GM19324 (cell line): Measurements from ENCODE around the gene SLC44A3.
A peak's percentile ranks its signal among the peaks of the same experiment; 100 is the strongest.

Experiments used
- ATAC-seq: cut with Tn5 transposase; IDR thresholded peaks from one replicate; pipeline ENCODE4 v1.9.1; 2021; ENCODE audit warnings: mild to moderate bottlenecking, moderate library complexity; ENCODE audit not compliant: unreplicated experiment, low FRiP score

Gene SLC44A3

DNA sequence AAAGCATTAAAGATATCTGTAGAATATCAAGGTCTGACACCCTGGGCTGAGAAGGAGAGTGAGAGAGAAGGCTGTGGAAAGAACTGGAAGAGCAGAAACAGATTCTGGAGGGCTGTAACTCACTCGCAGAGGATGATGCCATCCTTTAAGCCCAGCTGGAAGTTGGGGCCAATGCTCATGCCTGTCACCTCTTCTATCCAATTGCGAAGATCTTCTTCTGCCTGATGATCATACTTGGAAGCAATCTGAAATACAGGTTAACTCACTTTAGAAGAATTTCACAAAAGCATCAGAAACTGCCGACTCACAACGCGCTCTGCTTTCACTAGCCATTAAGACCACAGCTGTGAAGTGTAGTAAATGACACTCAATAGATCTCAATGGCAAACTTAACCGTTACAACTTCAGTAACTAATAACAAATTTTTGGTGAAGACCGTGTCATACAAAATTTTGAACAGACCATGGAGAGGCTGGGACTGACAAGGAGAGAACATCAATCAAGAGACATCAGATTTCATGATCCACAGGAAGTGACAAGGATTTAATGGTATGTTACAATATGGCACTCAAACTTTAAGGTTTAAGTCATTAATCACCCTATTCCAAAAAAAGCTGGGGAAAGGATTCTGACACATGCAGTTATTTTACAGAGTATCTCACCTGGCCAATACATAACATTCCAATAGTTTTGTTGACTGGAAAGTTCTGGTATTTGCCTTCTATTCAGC is 83.3 kb downstream of the SLC44A3 start:
- ATAC-seq = no peak

DNA sequence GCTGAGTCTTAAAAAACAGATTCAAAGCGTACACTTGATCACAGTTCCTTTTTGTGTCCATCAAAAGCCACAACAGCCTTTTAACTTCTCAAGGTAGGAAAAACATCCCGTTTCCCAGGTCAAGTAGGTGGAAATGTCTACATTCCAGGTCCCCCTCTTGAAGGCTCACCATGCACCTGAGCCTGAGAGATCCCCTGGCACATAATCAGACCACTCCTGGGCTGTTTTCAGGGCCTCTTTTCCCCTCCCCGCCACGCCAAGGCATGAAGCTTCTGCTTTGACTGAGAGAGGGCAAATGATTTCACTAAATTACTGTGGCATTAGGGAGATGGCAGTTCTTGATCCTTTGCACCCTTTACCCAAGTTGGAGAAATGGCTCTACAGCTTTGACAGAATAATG is 85.0 kb downstream of the SLC44A3 start:
- ATAC-seq = no peak

DNA sequence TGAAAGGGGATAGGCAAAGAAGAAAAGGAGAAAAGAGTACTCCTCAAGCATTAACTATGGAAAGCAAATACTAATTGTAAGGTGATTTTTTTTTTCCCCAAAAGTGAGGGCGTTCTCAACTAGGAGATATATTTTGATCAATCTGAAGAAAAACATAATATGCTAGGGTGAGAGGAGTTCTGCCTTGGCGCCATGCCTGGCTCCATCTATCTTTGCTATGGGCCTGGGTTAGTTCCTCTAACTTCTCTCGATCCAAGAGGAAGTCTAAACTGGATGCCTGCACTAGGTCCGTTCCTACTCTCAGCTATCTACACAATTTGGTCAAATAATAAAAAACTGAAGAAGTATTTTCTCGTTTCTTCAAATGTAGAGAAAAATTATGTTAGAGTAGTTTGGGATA is 86.2 kb downstream of the SLC44A3 start:
- ATAC-seq = no peak

DNA sequence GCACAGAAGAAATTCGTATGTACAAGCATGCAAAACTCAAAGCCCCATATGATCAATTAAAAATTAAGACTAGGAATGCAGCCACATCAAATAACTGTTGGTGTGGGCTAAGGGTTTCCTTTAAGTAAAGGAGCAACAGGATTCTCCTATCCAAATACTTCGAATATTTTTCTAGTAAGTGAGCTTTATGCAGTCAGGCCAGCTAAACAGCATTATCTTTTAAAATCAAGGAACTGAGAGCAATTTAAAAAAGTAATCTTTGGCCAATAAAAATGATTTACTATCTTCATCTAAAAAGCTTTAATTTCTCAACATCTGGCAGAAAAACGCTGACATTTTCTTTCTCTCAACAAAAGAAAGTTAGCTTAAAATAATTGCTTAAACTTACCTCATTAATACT is 87.0 kb downstream of the SLC44A3 start:
- no peak for ATAC-seq

DNA sequence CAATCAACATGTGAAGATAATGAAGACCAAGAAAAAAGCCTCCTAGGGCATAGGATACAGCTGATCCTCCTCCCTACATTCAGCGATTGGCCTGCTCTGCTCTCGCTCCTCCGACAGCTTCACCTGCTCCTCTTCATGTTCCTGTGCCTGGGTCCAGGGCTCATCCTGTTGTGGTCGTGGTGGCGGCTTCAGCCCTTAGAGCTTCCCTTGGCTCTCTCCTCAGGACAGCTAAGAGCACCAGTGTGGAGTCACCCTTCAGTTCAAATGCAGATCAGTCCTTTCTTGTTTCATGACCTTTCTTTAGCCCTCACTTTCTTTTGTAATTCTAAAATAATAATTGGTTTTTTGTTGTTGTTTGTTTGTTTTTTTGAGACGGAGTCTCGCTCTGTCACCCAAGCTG is 88.0 kb downstream of the SLC44A3 start:
- no peak for ATAC-seq

DNA sequence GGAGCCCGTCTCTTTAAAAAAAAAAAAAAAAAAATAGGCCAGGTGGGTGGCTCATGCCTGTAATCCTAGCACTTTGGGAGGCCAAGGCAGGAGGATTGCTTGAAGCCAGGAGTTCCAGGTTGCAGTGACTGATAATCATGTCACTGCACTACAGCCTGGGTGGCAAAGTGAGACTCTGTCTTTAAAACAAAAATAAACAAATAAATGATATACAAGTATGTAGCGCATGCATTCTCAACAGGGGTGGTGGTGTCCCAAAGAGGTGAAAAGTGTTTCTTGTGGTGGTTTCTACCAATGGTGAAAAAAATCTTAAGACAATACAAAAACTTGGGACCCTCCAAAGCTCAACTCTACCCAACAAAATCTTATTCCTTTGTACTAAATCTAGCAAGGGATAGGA is 88.8 kb downstream of the SLC44A3 start:
- ATAC-seq = no peak

DNA sequence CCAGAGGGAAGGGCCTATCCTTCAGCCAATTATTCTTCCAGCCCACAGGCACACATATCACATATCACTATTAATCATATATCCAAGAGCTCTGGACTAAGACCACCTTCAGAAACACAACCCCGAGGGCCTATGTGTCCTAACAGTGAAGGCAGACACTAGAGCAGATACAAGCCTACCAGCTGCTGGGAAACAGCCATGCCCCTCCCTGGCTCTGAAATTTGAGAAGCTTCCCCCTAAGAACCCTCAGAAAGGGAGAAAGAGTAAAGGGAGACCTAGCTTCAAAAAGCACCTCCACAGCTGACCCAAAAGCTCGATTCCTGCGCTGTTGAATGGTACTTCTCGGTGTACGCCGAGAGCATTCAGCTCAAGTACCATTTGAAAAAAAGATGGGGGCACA is 89.3 kb downstream of the SLC44A3 start:
- no peak for ATAC-seq

DNA sequence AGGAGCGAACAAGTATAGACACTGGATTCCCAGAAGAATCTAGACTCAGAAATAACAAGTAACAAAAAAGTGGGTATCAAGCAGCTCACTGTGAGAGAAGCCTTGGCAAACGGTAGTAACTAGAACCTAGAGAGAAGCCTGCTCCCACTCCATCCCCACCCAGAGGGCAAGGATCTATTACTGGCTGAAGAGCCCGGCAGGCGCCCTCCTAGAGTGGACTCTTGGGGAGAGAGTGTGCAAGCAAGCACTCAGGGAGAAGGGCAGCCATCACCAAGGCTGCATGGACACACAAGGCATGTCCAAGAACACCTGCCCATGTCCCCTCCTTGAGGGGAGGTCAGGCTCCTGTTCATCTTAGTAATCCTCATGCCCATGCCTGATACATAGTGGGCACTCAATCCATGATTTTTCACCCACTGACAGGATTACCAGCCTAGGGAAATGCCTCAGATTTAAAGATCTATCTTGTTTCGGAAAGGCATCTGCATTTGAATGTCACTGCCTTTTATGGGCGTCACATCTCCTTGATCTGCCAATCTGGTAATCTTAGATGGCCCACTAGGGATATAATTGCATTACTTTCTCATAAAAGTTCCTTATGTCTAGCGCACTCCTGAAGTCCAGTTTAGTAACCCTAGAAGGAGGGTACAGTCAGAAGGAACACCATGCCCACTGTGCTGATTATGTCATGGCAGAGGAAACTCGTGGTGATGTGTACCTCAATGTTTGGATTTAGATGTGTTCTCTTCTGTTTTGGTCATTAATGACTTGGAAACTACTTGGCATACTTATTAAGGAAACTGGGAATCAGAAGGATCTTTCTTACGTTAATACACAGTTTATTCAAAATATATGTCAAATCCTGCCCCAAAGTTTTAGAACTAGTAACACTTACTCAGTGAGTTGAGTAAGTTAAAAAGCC is 92.4 kb downstream of the SLC44A3 start:
- ATAC-seq = no peak

DNA sequence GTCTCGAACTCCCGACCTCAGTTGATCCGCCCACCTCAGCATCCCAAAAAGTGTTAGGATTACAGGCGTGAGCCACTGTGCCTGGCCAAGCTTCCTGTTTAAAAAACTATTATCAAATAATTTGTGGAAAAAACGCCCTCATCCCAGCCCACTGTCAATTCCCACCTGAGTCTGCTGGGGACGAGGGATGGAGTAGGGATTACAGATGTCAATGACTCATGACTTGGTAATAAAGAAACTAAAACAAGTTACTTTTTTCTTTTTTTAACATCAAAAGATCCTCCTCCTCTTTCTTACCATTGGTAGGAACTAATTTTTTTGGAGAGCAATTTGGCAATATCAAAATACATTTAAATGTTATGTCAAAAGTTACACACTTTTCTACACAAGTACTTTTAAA is 97.1 kb downstream of the SLC44A3 start:
- no peak for ATAC-seq

DNA sequence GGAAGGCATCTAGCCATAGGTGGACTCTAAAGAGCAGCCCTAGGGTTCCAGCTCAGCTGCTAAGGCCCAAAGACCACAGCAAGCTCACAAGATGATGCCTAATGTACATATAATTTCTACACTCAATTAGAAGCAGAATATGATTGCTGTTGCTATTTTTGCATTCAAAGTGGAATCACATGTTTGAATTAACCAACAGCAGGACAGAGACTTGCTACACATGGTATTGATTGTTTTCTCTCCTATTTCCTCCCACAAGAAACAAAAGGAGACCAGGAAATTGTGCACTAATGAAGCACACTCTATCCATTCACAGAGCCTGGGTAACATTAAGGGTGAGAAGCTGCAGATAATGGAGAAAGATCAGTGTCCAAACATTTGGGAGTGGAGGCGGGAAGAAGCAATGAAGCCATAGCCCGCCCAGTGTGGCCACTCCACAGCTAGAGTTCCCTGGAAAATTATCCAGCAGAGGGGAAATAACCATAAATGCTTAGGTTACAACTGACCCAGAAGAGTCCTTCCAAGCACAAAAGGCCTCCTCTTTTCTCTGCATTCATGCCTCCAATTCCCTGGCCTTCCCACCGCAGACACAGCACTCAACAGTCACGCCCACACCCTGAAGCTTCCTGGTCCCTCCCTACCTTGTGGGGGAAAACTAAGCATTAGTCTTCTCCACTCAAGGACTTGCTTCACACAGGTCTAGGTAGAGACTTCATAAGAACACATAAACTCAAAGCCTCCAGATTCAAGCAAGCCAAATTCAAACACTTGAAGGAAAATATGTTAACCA is 99.3 kb downstream of the SLC44A3 start:
- no peak for ATAC-seq

DNA sequence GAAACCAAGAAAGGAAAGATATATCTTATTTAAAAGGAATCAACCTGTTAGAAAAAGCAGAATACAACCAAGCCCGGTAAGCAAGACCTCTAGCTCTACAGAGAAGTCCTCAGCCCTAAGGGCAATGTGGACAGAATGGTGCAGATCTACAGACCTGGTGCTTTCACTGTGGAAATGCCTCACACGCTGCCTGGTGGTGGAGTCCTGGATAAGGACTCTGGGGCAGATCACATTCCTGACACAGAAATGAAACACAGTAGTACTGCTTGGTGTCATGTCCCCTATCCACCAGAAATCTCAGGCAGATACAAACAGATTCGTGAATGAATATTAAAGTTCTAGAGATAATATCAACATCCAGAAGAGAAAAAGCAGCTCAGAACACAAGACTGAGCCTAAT is 99.9 kb downstream of the SLC44A3 start:
- no peak for ATAC-seq

DNA sequence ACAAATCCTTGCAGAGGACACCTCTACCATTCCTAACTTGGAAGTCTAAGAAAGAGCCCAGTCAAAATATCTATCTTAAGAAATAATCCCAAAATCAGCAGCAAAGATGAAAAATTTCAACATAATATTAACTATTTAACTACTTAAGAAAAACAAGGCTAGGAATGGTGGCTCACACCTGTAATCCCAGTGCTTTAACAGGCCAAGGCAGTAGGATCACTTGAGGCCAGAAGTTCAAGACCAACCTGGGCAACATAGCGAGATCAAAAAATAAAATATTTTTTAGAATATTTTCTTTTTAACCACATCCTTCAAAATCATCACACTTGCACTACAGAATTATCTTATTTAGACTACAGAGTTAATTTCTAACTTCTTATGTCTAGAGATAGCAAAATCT is 101.8 kb downstream of the SLC44A3 start:
- ATAC-seq = no peak

DNA sequence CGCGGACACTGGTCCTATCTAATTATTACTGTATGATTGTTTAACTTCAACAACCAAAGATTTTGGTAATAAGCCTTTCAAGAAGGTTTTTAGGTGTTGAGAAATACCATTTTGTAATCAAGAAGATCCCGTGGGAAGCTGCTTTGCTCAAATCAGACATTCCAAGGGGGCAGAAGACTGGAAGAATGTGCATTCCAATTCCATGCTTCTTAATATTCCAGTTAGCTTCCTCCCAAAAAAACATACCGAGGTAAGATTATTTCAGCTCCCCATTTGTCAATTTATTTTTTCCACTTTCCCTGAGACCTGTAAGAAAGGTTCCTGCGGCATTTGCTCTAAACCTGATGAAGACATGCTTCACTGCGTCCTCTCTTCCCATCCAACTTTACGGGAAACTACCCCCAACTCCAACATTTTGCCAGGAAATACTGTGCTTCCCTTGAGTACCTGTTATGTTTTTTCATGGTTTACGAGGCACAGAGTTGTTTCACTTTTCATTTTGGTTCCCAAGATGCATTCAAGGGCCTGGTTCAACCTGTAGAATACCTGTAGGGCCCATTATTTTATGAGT is 102.7 kb downstream of the SLC44A3 start:
- no peak for ATAC-seq

DNA sequence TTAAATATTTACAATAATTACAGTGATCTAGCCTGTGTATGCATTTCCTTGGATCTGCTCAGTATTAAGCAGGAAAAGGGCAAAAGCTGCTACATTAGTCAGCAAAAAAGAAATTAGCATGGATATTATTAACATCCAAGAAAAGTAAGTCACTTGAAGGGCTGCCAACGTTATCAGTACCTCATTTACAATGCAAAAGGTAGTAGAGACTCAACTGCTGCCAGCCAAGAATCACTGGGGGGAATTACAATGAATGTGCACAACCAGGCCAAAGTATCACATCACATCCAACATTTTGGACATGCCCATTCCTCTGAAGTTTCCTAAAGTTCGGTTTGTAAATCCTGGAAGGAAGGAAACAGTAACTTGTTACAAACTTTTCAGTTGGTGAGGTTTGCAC is 104.8 kb downstream of the SLC44A3 start:
- no peak for ATAC-seq

DNA sequence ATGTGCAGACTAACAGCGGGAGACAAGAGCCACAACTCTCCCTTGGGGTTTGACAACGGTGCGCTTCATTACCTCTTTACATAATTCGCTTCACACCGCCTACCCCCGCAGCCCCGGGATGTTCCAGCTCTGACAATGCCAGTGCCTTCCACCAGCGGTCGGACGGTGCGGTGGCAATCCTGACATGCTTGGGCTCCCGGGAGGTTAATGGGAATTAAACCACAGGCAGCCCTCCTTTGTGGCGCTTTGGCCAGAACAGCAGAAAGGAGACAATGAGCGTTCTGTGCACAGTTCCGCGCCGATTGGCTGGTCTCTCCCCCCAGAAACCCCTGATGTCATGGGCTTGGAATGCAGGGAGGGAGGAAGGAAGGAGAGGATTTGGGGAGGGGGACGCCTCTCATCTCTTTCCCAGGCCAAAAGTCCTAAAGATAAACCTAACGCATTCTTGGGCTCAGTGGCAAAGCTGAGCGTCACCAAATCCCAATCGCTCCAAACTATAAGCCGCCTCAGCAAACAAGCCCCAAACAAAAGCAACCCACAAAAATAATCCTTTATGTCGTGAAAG is 105.5 kb downstream of the SLC44A3 start:
- ATAC-seq = no peak

DNA sequence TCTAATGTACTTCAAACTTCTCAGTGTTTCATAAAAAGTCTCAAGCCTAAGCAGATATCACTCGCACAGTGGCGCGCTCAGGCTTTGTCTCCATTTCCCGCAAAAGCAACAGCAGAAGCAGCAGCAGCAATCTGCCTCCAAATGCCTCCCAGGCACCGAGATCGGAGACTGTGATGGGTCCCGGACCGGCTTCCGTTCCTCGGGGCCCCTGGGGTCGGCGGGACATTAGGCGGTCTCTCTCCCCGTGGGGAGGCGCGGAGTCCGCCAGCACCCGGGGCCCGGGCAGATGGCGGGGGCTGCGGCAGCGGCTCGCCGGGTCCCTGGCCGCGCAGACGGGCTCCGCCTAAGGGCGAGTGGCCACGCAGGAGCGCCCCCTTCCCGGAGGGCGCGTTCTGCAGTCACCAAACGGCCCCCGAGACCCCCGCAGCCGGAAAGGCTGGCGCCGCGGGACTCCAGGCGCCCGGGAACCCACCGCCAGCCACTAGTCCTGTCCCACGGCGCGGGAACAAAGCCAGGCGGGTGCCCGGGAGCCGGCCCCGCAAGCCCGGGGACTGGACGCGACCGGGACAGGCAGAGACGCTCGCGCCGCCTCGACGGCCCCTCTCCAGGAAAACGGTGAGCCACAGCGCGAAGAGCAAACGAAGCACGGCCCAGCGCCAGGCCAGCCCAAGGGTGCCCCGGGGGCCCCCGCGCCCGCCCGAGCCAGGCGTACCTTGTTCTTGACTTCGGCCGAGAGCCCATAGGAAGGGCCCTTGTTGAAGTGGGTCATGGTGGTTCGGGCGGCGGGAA is 106.2 kb downstream of the SLC44A3 start:
- ATAC-seq = peak; percentile 32

DNA sequence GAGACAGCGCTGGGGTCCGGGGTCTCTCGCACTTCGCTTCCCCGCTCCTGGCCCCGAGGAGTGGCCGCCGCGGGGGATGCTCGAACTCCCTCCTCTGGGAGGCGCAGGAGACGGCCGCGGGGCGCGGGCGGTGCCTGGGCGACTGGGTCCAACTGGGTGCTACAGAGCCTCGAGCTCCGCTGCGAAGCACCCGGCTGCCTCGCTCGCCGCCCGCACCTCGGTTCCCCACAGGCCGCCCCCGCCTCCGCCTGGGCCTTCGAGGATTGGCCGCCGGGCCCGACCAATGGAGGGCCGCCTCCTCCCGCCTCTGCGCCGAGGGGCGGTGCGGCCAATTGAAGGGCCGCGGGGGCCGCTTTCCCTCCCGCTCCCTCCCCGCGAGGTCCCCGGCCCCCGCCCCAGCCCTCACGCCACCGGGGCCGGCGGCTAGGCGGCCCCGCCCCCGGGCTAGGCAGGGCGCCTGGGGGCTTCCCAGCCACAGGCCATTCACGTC is 106.8 kb downstream of the SLC44A3 start, which contains the start of gene CNN3:
CNN3 (minus strand) TSS at position 196 of the 490 bp plus-strand sequence. CDS start 216 bp downstream, outside the sequence.
- peak; percentile 91 for ATAC-seq

DNA sequence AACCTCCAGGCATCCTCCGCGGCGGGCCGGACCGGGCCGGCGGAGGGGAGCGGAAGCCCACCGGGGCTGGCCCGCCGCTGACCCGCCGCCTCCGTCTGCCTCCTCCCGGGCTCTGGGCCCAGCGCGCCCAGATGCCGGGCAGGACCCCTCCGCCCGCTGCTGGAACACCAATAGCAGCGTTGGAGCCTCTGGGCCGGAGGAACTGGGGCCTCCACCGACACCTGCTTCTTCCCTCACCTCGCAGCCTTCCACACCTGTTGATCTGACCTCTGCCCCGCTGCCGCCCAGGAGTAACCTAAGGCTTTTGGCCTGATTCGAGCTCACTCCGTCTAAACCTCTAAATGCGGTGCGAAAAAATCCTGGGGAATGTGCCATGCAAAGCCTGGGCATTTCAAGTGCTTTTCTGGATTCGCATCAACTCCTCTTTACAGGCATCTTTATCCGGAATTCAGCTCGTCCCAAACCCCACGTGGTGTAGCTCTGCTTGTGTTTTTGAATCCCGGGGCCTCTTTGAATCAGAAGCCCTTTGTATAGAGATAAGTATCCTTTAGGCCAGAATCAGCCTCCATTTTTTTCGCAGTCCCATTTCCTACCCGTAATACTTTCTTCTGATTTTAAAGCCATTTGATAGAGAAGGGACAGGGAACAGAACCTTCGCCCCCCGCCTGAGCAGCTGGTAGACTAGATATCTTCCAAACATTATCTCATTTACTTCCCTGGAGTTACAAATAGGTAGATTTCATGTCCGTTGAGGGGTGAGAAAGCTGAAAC is 107.4 kb downstream of the SLC44A3 start:
- no peak for ATAC-seq
